Glomerular endothelial cell (primary cell): Measurements from ENCODE around the gene CD247. TPM values are rescaled to one million over a fixed set of nuclear protein-coding genes. Genes with fewer than 3 reads are reported as not detected.
"Not testable (repeated sequence)": the region's sequence is repeated elsewhere in the genome, so short reads cannot be mapped to it uniquely, and the experiment has no call there.

Source experiments
- DNase-seq: peaks from one replicate; pipeline ENCODE4 v3.0.0-alpha.2; 2011; ENCODE audit warnings: low read depth, low spot score; ENCODE audit errors: extremely low read depth
- total RNA-seq: library from RNA; depleted of rRNA; stranded (reverse); fragments of >200 nt; gene quantifications from 2 replicates; pipeline ENCODE4 v1.2.3, GENCODE V29; 2015

CD247 gene
- not detected in 2 replicates for total RNA-seq

GRCh38 chr1:167518331-167518700, at the start of gene CD247:
TSS of gene CD247 (minus strand) at chr1:167518529. CDS start at chr1:167518465, 64 bp downstream.
- DNase-seq, result no peak

- no peak for DNase-seq
These were observed 49.3 kb upstream of the CD247 start for GRCh38 chr1:167567663-167568062.

- DNase-seq, result no peak
These were observed 48.4 kb upstream of the CD247 start for GRCh38 chr1:167566766-167567165.

- DNase-seq, result no peak
These were observed 47.6 kb upstream of the CD247 start for GRCh38 chr1:167565922-167566321.

GRCh38 chr1:167564612-167565270, 46.4 kb upstream of the CD247 start:
- no peak for DNase-seq

GRCh38 chr1:167563579-167564246, 45.4 kb upstream of the CD247 start:
- DNase-seq, result no peak

GRCh38 chr1:167562702-167563101, 44.4 kb upstream of the CD247 start:
- no peak for DNase-seq

GRCh38 chr1:167561753-167562152, 43.4 kb upstream of the CD247 start:
- no peak for DNase-seq

GRCh38 chr1:167555971-167556714, 37.8 kb upstream of the CD247 start:
- peak; percentile 62 for DNase-seq

- not testable (repeated sequence) for DNase-seq
These were observed 36.7 kb upstream of the CD247 start for GRCh38 chr1:167555072-167555471.

- DNase-seq, result no peak
These were observed 35.9 kb upstream of the CD247 start for GRCh38 chr1:167554028-167554779.

GRCh38 chr1:167553136-167554027, 35.1 kb upstream of the CD247 start, which contains the start of gene CREG1:
TSS of gene CREG1 (minus strand) at chr1:167553762.
- DNase-seq, result peak; percentile 51

GRCh38 chr1:167551362-167551761, 33.0 kb upstream of the CD247 start:
- DNase-seq, result no peak

- DNase-seq, result no peak
These were observed 30.0 kb upstream of the CD247 start for GRCh38 chr1:167548059-167548932.

- no peak for DNase-seq
These were observed 28.6 kb upstream of the CD247 start for GRCh38 chr1:167546935-167547334.

- no peak for DNase-seq
These were observed 27.0 kb upstream of the CD247 start for GRCh38 chr1:167545349-167545748.

GRCh38 chr1:167544447-167545093, 26.2 kb upstream of the CD247 start:
- no peak for DNase-seq

GRCh38 chr1:167543199-167543990, 25.1 kb upstream of the CD247 start:
- no peak for DNase-seq
